Smooth muscle cell (in vitro differentiated cells): ENCODE data around the gene HOXC10. TPM values are rescaled to one million over a fixed set of nuclear protein-coding genes. Genes with fewer than 3 reads are reported as not detected.

Experiments used
- DNase-seq: peaks from one replicate; lab custom pipeline; 2025; ENCODE audit not compliant: unreplicated experiment; lab: John Stamatoyannopoulos, UW
- H2AFZ ChIP-seq: fragments of 200-600 bp; sonication (generic); 2 replicates; pipeline ENCODE4 v1.6.0; 2016; ENCODE audit warnings: antibody characterized with exemption, low read depth, mild to moderate bottlenecking
- H3F3A ChIP-seq: fragments of 200-600 bp; sonication (generic); 2 replicates; pipeline ENCODE4 v1.6.0; 2017; ENCODE audit warnings: antibody characterized with exemption, low read depth
- H3K27ac ChIP-seq: fragments of 200-600 bp; sonication (generic); 2 replicates; pipeline ENCODE4 v1.5.1; 2016; ENCODE audit warnings: low read depth, mild to moderate bottlenecking
- H3K27me3 ChIP-seq: fragments of 200-600 bp; sonication (generic); 2 replicates; pipeline ENCODE4 v1.6.1; 2016; ENCODE audit warnings: low read depth, mild to moderate bottlenecking
- H3K36me3 ChIP-seq: fragments of 200-600 bp; sonication (generic); 2 replicates; pipeline ENCODE4 v1.5.1; 2016; ENCODE audit warnings: low read depth
- H3K4me1 ChIP-seq: fragments of 200-600 bp; sonication (generic); 2 replicates; pipeline ENCODE4 v1.5.1; 2016; ENCODE audit warnings: low read depth
- H3K4me2 ChIP-seq: fragments of 200-600 bp; sonication (generic); 2 replicates; pipeline ENCODE4 v1.6.0; 2016; ENCODE audit warnings: mild to moderate bottlenecking
- H3K4me3 ChIP-seq: fragments of 200-600 bp; sonication (generic); 2 replicates; pipeline ENCODE4 v1.5.1; 2016; ENCODE audit warnings: mild to moderate bottlenecking
- H3K79me2 ChIP-seq: fragments of 200-600 bp; sonication (generic); 2 replicates; pipeline ENCODE4 v1.6.0; 2016; ENCODE audit warnings: low read depth, mild to moderate bottlenecking
- H3K9ac ChIP-seq: fragments of 200-600 bp; sonication (generic); 2 replicates; pipeline ENCODE4 v1.6.0; 2016; ENCODE audit warnings: low read depth
- H3K9me3 ChIP-seq: fragments of 200-600 bp; sonication (generic); replicated peaks from 2 replicates; pipeline ENCODE4 v1.5.1; 2016; ENCODE audit warnings: low read depth
- H4K20me1 ChIP-seq: fragments of 200-600 bp; sonication (generic); 2 replicates; pipeline ENCODE4 v1.6.0; 2016; ENCODE audit warnings: low read depth
- WGBS: methylation state at CpG from one replicate; pipeline ENCODE4 v1.1.7; 2016; ENCODE audit warnings: low lambda C conversion rate; 5-methylcytosine and 5-hydroxymethylcytosine counted together
- polyA plus RNA-seq: library from polyadenylated mRNA; unstranded; fragments of >200 nt; fragmentation: Nextera tagmentation; extraction: Ambion mirVana; gene quantifications from 2 replicates; pipeline ENCODE4 v1.2.1, GENCODE V29; 2016
- total RNA-seq: library from RNA; depleted of rRNA; stranded (reverse); fragments of >200 nt; gene quantifications from 2 replicates; pipeline ENCODE4 v1.2.3, GENCODE V29; 2014
- TF ChIP-seq, protein P1 (sequence below): fragments of 200-600 bp; sonication (generic); IDR thresholded peaks from 2 replicates; pipeline ENCODE4 v1.5.1; 2017; ENCODE audit warnings: borderline replicate concordance, mild to moderate bottlenecking, antibody characterized with exemption; ENCODE audit not compliant: insufficient read depth, poor library complexity, severe bottlenecking

Gene HOXC10
- total and polyA plus RNA-seq, 2 experiments from 2014 or later, result 0.66 TPM; not detected in 1

- H3K9me3 ChIP-seq, result no peaks in the 10 kb centered on the region
- H3K9ac ChIP-seq, result no peak overlapping the region
- WGBS, result 4% methylated on average over 36 of the region's 36 CpGs
- peak overlapping the region; percentile 63 for H3K4me2 ChIP-seq
- H3K36me3 ChIP-seq, result no peaks in the 10 kb centered on the region
- no peak overlapping the region for H3K27ac ChIP-seq
- TF ChIP-seq, protein P1, sequence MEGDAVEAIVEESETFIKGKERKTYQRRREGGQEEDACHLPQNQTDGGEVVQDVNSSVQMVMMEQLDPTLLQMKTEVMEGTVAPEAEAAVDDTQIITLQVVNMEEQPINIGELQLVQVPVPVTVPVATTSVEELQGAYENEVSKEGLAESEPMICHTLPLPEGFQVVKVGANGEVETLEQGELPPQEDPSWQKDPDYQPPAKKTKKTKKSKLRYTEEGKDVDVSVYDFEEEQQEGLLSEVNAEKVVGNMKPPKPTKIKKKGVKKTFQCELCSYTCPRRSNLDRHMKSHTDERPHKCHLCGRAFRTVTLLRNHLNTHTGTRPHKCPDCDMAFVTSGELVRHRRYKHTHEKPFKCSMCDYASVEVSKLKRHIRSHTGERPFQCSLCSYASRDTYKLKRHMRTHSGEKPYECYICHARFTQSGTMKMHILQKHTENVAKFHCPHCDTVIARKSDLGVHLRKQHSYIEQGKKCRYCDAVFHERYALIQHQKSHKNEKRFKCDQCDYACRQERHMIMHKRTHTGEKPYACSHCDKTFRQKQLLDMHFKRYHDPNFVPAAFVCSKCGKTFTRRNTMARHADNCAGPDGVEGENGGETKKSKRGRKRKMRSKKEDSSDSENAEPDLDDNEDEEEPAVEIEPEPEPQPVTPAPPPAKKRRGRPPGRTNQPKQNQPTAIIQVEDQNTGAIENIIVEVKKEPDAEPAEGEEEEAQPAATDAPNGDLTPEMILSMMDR, result no peak
- no peaks in the 10 kb centered on the region for H3K4me1 ChIP-seq
- peaks cover 100% of the 10 kb centered on the region for H3K27me3 ChIP-seq
- DNase-seq, result no peak
- no peaks in the 10 kb centered on the region for H3F3A ChIP-seq
- H2AFZ ChIP-seq, result peak overlapping the region; percentile 68
- H3K79me2 ChIP-seq, result no peaks in the 10 kb centered on the region
- H3K4me3 ChIP-seq, result peak overlapping the region; percentile 30
- no peaks in the 10 kb centered on the region for H4K20me1 ChIP-seq
These were observed 18.4 kb upstream of the HOXC10 start for GRCh38 chr12:53966385-53967133.

DNA sequence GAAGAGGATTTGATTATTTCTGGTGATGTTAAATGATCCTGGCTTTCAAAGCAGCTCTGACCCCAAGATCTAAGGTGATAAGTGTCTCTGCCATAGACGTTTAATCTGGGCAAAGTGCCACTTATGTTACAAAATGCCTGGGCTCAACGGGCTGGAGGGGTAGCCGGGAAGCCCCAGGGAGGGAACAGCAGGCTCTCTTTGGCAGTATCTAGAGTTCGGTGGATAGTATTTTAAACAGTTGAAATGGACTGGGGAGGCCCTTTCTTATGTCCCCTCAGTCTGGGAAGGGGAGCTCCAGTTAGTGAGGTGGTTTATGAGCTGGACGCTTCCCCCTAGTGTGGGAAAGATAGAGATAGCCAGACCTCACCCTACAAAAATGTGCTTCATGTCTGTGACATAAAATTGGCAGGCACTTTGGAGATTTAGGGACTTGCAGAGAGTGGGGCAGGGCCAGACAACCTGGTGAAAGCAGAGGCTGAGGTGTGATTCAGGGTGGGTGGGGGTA is 17.5 kb upstream of the HOXC10 start:
- Histone ChIP-seq H3K4me3 (peak overlapping the region; percentile 30), H3K36me3 (no peaks in the 10 kb centered on the region), H3F3A (no peaks in the 10 kb centered on the region), H3K9me3 (no peaks in the 10 kb centered on the region), H3K79me2 (no peaks in the 10 kb centered on the region), H3K4me2 (peak overlapping the region; percentile 63), H4K20me1 (no peaks in the 10 kb centered on the region), H3K27ac (no peak overlapping the region), H2AFZ (no peak overlapping the region), H3K27me3 (peaks cover 100% of the 10 kb centered on the region), H3K4me1 (no peaks in the 10 kb centered on the region), H3K9ac (no peak overlapping the region)
- TF ChIP-seq, protein P1, result no peak
- 38% methylated on average over 5 of the region's 5 CpGs for WGBS
- DNase-seq, result no peak

- Histone ChIP-seq H3K9ac (no peak overlapping the region), H3F3A (no peaks in the 10 kb centered on the region), H3K4me1 (no peaks in the 10 kb centered on the region), H2AFZ (no peak overlapping the region), H3K27ac (no peak overlapping the region), H3K4me2 (no peak overlapping the region), H3K9me3 (no peaks in the 10 kb centered on the region), H3K4me3 (no peak overlapping the region), H3K79me2 (no peaks in the 10 kb centered on the region), H4K20me1 (no peaks in the 10 kb centered on the region), H3K36me3 (no peaks in the 10 kb centered on the region), H3K27me3 (peaks cover 100% of the 10 kb centered on the region)
- no peak for DNase-seq
- TF ChIP-seq, protein P1, result no peak
- WGBS, result 29% methylated on average over 24 of the region's 24 CpGs
These were observed 16.5 kb upstream of the HOXC10 start for GRCh38 chr12:53968214-53969127.
